GM12875 (cell line): Measurements from ENCODE around the gene JAKMIP2.

Source experiments
- H3K4me3 ChIP-seq: one replicate; pipeline ENCODE4 v1.5.1; 2011; ENCODE audit warnings: low read depth, low read length, control low read depth
- TF ChIP-seq, protein P1 (sequence below): IDR thresholded peaks from 2 replicates; pipeline ENCODE4 v1.5.1; 2011; ENCODE audit warnings: low read depth, mild to moderate bottlenecking, control low read depth, inconsistent platforms, low read length, moderate library complexity, borderline replicate concordance; ENCODE audit not compliant: insufficient read depth

The JAKMIP2 gene

GRCh38 chr5:147686421-147686820, 96.1 kb downstream of the JAKMIP2 start:
- no peak overlapping the region for H3K4me3 ChIP-seq
- TF ChIP-seq, protein P1, sequence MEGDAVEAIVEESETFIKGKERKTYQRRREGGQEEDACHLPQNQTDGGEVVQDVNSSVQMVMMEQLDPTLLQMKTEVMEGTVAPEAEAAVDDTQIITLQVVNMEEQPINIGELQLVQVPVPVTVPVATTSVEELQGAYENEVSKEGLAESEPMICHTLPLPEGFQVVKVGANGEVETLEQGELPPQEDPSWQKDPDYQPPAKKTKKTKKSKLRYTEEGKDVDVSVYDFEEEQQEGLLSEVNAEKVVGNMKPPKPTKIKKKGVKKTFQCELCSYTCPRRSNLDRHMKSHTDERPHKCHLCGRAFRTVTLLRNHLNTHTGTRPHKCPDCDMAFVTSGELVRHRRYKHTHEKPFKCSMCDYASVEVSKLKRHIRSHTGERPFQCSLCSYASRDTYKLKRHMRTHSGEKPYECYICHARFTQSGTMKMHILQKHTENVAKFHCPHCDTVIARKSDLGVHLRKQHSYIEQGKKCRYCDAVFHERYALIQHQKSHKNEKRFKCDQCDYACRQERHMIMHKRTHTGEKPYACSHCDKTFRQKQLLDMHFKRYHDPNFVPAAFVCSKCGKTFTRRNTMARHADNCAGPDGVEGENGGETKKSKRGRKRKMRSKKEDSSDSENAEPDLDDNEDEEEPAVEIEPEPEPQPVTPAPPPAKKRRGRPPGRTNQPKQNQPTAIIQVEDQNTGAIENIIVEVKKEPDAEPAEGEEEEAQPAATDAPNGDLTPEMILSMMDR, result no peak

DNA sequence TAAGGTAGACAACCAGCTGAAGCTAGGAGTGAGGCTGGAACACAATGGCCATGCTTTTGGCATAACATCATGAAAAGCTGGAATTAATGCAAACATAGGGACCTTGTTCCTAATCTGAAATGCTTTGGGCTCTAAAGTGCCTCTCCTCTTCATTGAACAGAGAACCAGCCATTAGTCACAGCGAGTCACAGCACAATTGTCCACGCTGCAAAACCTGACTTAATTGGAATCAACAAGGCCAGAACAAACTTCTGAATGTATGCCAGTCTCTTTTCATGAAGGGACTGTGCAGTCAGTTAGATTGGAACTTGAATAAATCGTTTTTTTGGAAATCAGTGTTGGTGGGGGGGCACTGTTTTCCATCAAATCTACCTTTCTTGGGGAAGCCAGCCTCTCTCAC, 96.5 kb downstream of the JAKMIP2 start:
- H3K4me3 ChIP-seq, result no peak overlapping the region
- TF ChIP-seq, protein P1, result no peak

DNA sequence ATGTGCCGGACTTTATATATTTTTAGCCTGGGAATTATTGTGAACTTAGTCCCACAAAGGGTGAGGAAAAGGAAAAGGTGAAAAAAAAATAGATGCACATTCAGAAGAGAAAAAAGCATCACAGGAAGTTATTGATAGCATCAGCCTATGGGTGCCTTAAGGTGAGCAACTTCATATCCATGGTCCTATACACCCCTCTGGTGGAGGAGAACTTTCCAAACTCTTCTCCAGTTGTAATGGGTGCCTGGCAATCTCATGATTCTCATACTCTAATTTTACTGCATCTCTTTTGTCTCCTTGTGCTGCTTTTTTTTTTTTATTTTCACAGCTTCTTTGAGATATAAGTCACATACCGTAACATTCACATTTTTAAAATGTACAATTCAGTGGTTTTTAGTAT, 107.4 kb downstream of the JAKMIP2 start:
- H3K4me3 ChIP-seq, result no peak overlapping the region
- TF ChIP-seq, protein P1, result no peak

GRCh38 chr5:147674411-147674810, 108.1 kb downstream of the JAKMIP2 start:
- TF ChIP-seq, protein P1, result no peak
- H3K4me3 ChIP-seq, result no peak overlapping the region

DNA sequence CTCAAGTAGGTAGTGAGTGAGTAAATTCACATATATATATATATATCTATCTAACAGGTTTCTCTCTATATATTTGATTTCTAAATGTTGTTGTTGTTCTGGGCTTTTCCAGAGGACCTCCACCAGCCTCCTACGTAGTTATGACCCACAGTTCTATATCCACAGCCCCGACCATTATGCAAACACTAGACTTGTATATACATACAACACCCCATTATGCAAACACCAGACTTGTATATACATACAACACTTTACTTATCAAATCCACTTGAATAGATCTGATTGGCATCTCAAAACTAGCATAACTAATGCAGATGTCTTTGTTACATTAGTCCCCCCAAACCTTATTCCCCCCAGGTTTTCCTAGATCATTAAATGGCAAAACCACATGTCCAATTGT, 108.7 kb downstream of the JAKMIP2 start:
- TF ChIP-seq, protein P1, result no peak

GRCh38 chr5:147673266-147673665, 109.3 kb downstream of the JAKMIP2 start:
- no peak overlapping the region for H3K4me3 ChIP-seq
- TF ChIP-seq, protein P1, result no peak

More for the DNA sequence above, 108.7 kb downstream of the JAKMIP2 start:
- no peak overlapping the region for H3K4me3 ChIP-seq

- TF ChIP-seq, protein P1, result no peak
Measured at GRCh38 chr5:147671365-147671764, 111.2 kb downstream of the JAKMIP2 start.

More at GRCh38 chr5:147671365-147671764, 111.2 kb downstream of the JAKMIP2 start:
- H3K4me3 ChIP-seq, result no peak overlapping the region
